GM19099 (cell line): ENCODE measurements around the gene ZNF536.

Experiments
- POLR2A ChIP-seq: IDR thresholded peaks from 3 replicates; pipeline ENCODE4 v1.6.1; 2011; ENCODE audit warnings: low read depth; ENCODE audit not compliant: insufficient read length; ENCODE audit errors: extremely low read depth

The ZNF536 gene

GRCh38 chr19:30388327-30388726 is 16.1 kb downstream of the ZNF536 start:
- TF ChIP-seq POLR2A, result no peak

- no peak for TF ChIP-seq POLR2A
Measured at GRCh38 chr19:30388819-30389218, 16.6 kb downstream of the ZNF536 start.

- TF ChIP-seq POLR2A, result no peak
Measured at GRCh38 chr19:30390356-30390988, 18.3 kb downstream of the ZNF536 start.

- no peak for TF ChIP-seq POLR2A
Measured at GRCh38 chr19:30391052-30391451, 18.9 kb downstream of the ZNF536 start.

- TF ChIP-seq POLR2A, result no peak
Measured at GRCh38 chr19:30391554-30392551, 19.7 kb downstream of the ZNF536 start.

GRCh38 chr19:30393046-30393445 is 20.9 kb downstream of the ZNF536 start:
- no peak for TF ChIP-seq POLR2A

GRCh38 chr19:30393729-30394480 is 21.7 kb downstream of the ZNF536 start:
- TF ChIP-seq POLR2A, result no peak

- TF ChIP-seq POLR2A, result no peak
Measured at GRCh38 chr19:30394481-30395151, 22.4 kb downstream of the ZNF536 start.

- no peak for TF ChIP-seq POLR2A
Measured at GRCh38 chr19:30395283-30395682, 23.1 kb downstream of the ZNF536 start.

- TF ChIP-seq POLR2A, result no peak
Measured at GRCh38 chr19:30401956-30402355, 29.8 kb downstream of the ZNF536 start.

- no peak for TF ChIP-seq POLR2A
Measured at GRCh38 chr19:30402436-30403202, 30.4 kb downstream of the ZNF536 start.

GRCh38 chr19:30403203-30403985 is 31.2 kb downstream of the ZNF536 start:
- no peak for TF ChIP-seq POLR2A
